ENCODE results near the gene ZFP57.
A peak's percentile ranks its signal among the peaks of the same experiment; 100 is the strongest.
"Not testable (repeated sequence)": the region's sequence is repeated elsewhere in the genome, so short reads cannot be mapped to it uniquely, and the experiment has no call there.

The ZFP57 gene

DNA sequence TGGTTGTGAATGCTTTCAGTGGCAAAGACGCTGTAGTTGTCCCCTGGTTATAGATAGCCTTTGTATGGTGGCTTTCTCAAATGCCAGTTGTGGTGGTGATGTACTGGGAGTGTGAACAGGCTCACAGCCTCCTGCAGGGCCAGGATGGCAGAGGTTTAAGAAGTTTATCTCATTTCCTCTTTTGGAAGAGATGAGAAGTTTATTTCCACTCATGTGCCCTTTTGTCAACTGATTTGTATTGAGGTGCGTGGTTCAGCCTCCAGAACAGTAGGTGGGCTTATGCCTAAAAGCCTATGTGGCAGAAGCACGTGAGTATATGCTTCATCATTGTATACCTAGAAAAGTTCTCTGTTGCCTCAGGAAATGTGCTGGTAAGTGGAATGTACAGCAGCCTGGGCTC is 13.7 kb upstream of the ZFP57 start:
- no peak for DNase-seq

DNA sequence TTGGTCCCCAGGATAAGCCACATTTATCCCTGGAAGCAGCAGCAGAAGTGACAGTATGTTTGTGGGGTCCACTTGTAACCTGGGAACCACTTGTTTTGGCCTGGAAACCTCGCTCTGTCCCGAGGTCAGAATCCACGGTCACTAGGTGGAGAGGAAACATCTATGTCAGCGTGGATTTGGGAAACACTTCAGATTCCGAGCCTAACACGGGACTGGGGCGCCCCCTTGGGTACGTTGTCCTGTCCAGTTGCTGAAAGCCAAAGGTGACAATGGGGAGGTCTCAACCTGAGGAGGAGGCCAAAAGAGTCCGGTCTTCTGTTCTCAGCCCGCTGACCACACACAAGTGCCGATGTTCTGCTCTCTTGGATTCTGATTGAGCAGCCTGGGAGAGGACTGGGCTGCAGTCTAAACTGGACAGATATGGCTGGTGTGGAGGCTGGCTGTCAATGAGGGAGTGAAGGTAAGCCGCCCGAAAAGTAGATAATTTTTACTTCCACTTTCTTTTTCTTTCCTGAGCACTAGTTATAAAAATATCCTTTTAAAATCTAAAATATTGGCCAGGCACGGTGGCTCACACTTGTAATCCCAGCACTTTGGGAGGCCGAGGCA is 4.9 kb upstream of the ZFP57 start:
- no peak for DNase-seq

DNA sequence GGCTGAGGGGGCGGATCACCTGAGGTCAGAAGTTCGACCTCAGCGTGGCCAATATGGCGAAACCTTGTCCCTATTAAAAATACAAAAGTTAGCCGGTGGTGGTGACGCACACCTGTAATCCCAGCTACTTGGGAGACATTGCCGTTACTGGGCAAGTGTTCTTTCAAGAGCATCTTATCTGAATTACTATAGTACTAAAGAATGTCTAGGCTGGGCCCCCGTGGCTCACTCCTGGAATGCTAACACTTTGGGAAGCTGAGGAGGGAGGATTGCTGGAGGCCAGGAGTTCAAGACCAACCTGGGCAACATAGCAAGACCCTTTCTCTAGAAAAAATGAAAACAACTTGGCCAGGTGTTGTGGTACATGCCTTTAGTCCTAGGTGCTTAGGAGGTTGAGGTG is 859 bp upstream of the ZFP57 start:
- DNase-seq, result no peak

GRCh38 chr6:29680416-29680815 is 536 bp downstream of the ZFP57 start:
- DNase-seq, result no peak

- no peak for DNase-seq
These were observed 990 bp downstream of the ZFP57 start for GRCh38 chr6:29679962-29680361.

DNA sequence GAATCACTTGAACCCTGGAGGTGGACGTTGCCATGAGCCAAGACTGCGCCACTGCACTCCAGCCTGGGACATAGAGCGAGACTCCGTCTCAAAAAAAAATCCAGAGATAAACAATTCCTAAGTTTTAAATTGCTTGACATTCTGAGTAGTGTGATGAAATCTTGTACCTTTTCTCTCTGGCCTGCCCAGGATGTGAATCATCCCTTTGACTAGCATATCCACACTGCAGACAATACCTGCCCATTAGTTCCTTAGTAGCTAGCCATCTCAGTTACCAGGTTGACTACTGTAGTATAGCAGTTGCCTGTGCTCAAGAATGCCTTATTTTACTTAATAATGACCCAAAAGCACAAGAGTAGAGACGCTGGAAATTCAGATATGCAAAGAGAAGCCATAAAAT is 2.8 kb downstream of the ZFP57 start:
- DNase-seq, result no peak

GRCh38 chr6:29676981-29677601 is 3.9 kb downstream of the ZFP57 start:
- DNase-seq, result no peak

DNA sequence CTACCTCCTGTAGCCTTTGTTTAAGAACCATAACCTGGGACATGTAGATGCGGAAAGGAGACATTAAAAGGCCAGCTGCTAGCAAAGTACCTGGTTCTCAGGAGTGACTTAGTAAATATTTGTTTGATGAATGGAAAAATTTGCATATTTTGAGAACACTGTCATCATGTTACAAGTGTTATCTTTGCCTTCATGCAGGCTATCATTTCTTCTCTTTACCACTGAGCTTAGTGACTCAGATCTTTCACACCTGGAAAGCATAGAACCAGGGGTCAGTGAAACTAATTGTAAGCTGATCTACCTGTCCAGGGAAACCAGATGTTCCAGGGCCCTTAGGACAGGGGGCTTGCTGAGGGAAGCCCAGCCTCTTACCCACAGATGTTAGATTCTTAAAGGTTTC is 5.4 kb downstream of the ZFP57 start:
- no peak for DNase-seq

- no peak for DNase-seq
These were observed 6.9 kb downstream of the ZFP57 start for GRCh38 chr6:29674008-29674407.

DNA sequence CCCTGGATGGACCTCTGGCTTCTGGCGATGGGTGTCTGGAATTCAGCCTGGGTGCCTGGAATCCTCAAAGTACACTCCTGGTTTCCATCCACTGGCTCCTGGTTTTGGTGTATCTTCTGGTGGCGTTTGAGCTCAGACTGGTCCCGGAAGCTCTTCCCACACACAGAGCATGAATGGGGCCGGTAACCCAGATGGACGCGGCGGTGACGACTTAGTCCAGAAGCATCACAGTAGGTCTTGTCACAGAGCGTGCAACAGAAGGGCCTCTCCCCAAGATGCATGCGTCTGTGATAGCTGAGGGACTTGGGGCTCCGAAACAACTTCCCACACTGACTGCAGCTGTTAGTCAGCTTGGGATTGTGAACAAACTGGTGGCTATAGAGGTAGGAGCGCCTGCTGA is 7.8 kb downstream of the ZFP57 start:
- DNase-seq, result no peak

DNA sequence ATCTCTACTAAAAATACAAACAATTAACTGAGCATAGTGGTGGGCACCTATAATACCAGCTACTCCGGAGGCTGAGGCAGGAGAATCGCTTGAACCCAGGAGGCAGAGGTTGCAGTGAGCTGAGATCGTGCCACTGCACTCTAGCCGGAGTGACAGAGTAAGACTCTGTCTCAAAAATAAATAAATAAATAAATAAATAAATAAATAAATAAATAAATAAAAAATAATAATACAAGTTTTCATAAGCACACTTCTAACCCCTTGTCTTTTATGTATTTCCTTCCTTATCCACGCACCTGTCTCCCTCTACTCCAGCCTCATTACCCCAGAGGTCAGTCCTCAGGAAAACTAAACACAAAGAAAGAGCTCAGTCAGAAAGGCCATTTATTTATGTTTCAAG is 8.8 kb downstream of the ZFP57 start:
- not testable (repeated sequence) for DNase-seq

DNA sequence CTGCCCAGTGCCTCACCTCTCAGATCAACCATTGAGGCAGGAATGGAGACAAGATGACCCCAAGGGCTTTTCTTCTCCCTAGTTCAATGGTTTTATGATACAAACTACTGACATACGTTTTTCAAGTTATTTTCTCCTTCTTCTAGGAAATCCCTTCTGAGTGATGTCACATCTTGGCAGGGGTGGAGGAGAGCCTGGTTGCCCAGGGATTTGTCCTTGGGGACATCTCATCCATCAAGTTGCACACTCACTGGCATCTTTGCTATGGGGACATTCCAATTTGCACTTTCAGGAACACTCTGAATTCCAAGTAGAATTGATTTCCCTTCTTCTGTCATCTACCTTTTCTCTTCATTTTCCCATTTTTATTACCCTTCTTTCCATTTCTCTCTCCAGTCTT is 9.9 kb downstream of the ZFP57 start:
- DNase-seq, result no peak

GRCh38 chr6:29667158-29667557 is 13.8 kb downstream of the ZFP57 start:
- no peak for DNase-seq

DNA sequence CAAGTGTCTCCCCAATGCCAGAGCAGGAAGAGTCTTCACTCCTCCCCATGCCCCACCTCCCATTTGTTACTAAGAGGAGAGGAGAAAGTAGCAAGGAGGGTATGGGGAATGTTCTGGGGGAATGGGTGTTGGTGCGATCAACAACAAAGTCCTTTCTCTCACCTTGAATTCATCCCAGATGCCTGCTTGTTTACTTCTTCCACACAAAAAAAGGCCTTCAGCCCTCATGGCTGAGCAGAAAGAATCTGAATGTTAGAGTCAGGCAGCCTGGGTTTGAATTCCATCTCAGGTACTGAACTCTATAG is 14.2 kb downstream of the ZFP57 start:
- no peak for DNase-seq

DNA sequence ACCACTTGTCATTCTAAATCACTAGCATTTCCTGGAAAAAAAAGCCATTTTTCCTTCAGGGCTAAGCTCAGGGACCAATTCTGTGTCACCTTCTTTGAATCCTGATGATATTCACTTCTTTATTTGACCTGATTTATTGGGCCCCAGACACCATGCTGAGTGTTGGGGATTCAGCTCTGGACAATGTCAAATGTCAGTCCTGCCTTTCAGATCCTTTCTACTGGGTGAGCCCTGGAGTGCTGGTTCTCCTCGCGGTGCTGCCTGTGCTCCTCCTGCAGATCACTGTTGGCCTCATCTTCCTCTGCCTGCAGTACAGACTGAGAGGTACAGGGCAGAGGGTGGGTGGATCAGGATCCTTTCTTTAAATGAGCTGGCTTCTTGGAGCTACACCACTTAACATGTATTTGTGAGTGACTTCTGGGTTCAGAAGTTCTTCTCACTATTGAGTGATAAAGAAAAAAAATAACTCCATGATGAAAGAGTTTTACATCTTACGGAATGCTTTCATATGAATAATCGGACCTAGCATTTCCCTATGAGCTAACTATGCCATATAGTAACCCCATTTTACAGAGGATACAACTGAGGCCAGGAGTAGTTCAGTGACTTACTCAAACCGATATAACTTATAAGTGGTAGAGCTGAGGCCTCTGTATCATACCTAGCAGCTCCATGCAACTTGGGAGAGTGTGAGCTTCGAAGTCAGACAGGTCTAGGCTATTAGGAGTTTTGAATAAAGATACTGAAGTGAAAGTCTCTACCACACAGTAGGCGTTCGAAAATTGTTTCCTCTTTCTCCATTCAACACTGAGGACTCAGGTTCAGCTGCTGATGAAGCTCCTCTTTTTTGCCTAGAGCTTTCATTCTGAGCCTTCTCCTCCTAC is 14.8 kb downstream of the ZFP57 start:
- no peak for DNase-seq

DNA sequence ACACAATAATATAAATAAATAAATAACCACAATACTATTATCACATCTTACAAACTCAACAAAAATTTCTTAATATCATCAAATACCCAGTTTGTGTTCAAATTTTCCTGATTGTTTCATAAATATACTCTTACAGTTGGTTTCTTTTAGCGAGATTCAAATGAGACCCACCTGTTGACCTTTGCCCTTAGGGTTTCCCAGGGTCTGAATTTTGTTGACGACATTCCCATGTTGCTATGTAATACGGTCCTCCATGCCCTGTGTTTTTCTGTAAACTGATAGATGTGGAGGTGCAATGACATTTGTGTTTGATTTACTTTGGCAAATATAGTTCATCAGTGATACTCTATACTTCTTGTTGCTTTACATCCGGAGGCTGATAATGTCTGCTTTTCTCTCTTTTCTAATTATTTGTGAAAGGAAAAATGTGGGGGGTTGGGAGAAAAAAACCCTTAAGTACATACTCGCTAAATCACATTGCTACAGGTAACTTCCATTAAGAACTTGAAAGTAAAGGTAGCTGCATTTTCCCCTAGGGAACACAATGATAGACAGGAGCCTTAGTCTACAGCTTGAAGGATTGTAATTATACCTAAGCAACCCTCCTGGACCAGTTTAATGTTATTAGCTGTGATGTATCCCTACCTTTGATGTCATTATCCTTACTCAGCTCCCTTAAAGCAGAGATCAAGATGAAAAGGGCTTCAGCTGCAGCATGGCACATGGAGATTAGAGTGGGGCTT is 17.5 kb downstream of the ZFP57 start:
- DNase-seq, result no peak

- DNase-seq, result not testable (repeated sequence)
These were observed 19.3 kb downstream of the ZFP57 start for GRCh38 chr6:29661502-29662141.

- no peak for DNase-seq
These were observed 19.9 kb downstream of the ZFP57 start for GRCh38 chr6:29661071-29661470.

- no peak for DNase-seq
These were observed 24.2 kb downstream of the ZFP57 start, which contains the start of gene MOG for GRCh38 chr6:29656798-29657197. Gene MOG, plus strand, starts transcription at chr6:29657092. Its CDS starts 118 bp downstream, at chr6:29657210.

DNA sequence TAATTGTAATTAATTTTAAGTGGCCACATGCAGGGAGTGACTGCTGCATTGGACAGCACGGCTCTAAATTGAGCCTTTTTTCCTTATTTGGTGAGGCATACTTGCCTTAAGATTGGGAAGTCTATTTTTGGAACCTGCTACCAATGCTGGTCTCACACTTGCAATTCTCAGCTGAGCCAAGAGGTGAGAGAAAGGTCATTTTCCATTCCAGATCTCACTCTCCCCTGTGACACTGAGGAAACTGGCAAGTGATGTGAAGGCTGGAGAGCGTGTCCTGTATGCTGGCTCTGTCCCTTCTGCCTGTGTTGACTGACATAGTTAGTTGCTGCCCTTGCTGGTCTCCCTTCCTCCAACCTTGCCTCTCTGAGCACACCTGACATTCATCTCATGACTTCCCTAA is 24.8 kb downstream of the ZFP57 start:
- DNase-seq, result no peak

- no peak for DNase-seq
These were observed 25.3 kb downstream of the ZFP57 start for GRCh38 chr6:29655658-29656057.

- peak; percentile 81 for DNase-seq
These were observed 27.4 kb downstream of the ZFP57 start for GRCh38 chr6:29653452-29654038.

DNA sequence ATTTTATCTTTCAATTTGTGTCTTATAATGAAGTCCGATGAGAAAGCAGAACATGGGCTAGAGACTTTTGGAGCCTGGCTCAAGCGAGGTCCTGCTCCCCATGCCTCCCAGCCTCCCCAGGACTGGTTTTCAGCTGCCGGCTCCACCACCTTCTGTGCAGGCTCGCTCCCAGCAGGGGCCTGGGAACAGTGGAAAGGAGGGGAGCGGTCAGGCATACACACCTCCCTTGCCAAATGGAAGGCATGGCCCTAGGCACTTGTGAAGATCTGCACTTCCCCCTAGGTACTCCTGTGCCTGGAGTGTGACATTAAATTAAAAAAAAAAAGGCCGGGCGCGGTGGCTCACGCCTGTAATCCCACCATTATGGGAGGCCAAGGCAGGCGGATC is 28.8 kb downstream of the ZFP57 start:
- DNase-seq, result no peak

Measured in AML-193 (cell line).